GM06990 (cell line): ENCODE measurements around the gene GABBR2.

Experiments
- DNase-seq: peaks from one replicate; pipeline ENCODE4 v3.0.0-alpha.2; 2011; ENCODE audit not compliant: insufficient read length; ENCODE audit errors: extremely low read depth
- H3K27me3 ChIP-seq: replicated peaks from 2 replicates; pipeline ENCODE4 v1.6.0; 2011; ENCODE audit warnings: low read length; ENCODE audit not compliant: control insufficient read depth, insufficient read depth
- H3K36me3 ChIP-seq: 2 replicates; pipeline ENCODE4 v1.5.1; 2011; ENCODE audit warnings: low read length; ENCODE audit not compliant: control insufficient read depth, insufficient read depth
- H3K4me3 ChIP-seq: replicated peaks from 2 replicates; pipeline ENCODE4 v1.5.1; 2011; ENCODE audit warnings: low read depth, mild to moderate bottlenecking, control low read depth, low read length
- TF ChIP-seq, protein P1 (sequence below): IDR thresholded peaks from 2 replicates; pipeline ENCODE4 v1.5.1; 2011; ENCODE audit warnings: low read length, control low read depth, mild to moderate bottlenecking, inconsistent platforms; ENCODE audit not compliant: insufficient read depth, poor library complexity, severe bottlenecking

GABBR2 gene

GRCh38 chr9:98698856-98699255 lies 9.9 kb downstream of the GABBR2 start:
- H3K4me3 ChIP-seq: no peak overlapping the region
- H3K36me3 ChIP-seq: no peaks in the 10 kb centered on the region
- DNase-seq: no peak
- TF ChIP-seq, protein P1, sequence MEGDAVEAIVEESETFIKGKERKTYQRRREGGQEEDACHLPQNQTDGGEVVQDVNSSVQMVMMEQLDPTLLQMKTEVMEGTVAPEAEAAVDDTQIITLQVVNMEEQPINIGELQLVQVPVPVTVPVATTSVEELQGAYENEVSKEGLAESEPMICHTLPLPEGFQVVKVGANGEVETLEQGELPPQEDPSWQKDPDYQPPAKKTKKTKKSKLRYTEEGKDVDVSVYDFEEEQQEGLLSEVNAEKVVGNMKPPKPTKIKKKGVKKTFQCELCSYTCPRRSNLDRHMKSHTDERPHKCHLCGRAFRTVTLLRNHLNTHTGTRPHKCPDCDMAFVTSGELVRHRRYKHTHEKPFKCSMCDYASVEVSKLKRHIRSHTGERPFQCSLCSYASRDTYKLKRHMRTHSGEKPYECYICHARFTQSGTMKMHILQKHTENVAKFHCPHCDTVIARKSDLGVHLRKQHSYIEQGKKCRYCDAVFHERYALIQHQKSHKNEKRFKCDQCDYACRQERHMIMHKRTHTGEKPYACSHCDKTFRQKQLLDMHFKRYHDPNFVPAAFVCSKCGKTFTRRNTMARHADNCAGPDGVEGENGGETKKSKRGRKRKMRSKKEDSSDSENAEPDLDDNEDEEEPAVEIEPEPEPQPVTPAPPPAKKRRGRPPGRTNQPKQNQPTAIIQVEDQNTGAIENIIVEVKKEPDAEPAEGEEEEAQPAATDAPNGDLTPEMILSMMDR: no peak
- no peaks in the 10 kb centered on the region; the same call in none of the 2 replicates for H3K27me3 ChIP-seq

DNA sequence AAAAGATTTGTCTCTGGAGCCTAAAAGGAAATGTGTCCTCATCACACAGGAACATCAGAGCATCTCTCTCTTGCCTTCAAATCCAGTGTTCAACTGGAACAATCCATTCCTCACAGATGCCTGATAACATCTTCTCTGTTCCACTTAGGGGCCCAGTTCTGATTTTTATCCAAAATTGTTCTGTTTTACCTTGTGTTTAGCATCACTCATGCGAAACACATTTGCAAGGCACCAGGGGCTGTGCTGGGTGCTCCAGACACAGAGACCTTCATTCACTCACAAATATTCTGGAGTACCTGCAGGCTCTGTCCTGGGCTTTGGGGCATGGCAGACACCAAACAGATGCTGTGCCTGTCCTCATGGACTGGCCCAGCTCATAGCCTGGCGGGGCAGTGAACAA lies 13.8 kb downstream of the GABBR2 start:
- Histone ChIP-seq H3K36me3 (no peaks in the 10 kb centered on the region), H3K4me3 (no peak overlapping the region), H3K27me3 (peaks cover 4% of the 10 kb centered on the region)
- DNase-seq: no peak
- TF ChIP-seq, protein P1: no peak

DNA sequence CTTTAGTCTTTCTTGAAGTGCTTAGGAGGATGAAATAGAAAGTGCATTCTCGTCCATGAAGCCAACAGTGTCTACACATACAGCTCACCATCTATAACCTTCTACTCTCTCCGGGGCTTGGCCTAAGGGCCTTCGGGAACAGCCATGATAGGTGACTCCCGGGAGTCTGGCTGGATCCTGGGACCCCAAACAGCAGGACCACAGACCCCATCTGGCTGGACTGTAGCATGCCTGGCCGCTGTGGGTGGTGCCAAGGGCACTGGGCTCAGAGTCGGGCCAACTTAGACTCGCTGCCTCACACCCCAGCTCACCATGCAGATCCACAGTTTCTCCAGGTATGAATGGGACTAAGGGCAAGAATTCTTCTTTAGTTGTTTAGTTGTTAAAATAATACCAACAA lies 16.3 kb downstream of the GABBR2 start:
- DNase-seq: no peak
- no peaks in the 10 kb centered on the region for H3K36me3 ChIP-seq
- H3K4me3 ChIP-seq: no peak overlapping the region
- H3K27me3 ChIP-seq: peaks cover 4% of the 10 kb centered on the region
- TF ChIP-seq, protein P1: no peak

DNA sequence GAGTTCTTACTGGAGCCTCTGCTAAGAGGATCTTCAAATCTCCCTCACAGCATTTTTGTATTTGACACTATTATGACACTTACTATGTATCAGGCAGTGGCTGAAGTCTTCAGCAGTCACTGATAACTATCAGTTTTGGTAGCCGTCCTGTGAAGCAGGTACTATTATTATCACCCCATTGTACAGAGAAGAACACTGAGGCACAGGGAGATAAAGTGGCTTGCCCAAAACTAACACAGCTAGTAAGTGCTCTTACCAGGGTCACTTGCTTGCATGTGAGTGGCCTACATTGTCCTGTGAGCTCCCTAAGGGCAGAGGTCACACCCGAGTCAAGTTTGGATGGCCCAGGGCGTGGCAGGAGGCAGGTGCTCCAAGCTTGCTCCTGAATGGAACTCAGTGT lies 16.8 kb downstream of the GABBR2 start:
- Histone ChIP-seq H3K36me3 (no peaks in the 10 kb centered on the region), H3K4me3 (no peak overlapping the region), H3K27me3 (peaks cover 4% of the 10 kb centered on the region)
- DNase-seq: no peak
- TF ChIP-seq, protein P1: no peak

GRCh38 chr9:98690686-98691085 lies 18.0 kb downstream of the GABBR2 start:
- Histone ChIP-seq H3K27me3 (peaks cover 4% of the 10 kb centered on the region), H3K4me3 (no peak overlapping the region), H3K36me3 (no peaks in the 10 kb centered on the region)
- no peak for DNase-seq
- TF ChIP-seq, protein P1: no peak
